ENCODE results near the gene TEF.
A peak's percentile ranks its signal among the peaks of the same experiment; 100 is the strongest.
"Not testable (repeated sequence)": the region's sequence is repeated elsewhere in the genome, so short reads cannot be mapped to it uniquely, and the experiment has no call there.

TEF gene

DNA sequence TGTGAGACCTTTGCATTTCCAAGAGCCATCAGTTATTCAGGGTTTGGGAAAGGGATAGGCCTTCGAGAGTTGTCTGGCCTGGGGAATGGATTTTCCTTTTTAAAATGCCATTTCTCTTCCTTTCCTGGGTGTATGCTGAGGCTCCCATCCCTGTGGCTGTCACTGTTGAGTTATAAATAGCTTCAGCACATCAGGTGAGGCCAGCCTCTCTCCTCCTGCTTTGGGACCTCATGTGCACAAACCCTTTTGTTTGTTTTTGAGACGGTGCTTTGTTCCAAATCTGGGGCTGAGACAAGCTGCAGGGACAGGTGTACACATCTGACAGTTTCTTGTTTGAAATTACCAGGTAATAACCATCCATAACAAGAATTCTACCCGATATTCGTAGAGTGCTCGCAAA is 1.3 kb downstream of the TEF start:
- no peak for DNase-seq

DNA sequence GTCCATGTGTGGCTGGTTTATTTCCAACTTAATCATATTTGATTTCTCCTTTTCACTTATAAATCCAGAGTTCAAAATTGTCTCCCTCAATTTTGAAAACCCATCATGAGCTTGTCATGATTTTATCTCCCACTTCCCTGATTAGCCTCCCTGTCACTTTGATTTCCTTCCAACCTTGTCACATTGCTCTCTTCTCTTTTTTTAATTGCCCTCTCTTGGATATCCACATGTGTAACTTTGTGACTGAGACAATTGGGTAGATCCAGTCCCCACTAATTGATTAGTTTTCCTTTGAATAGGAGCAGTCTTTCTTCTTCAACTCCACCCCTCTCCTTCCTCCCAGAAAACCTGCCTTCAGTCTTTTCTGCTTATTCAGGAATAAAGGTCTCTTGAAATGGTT is 2.4 kb downstream of the TEF start:
- no peak for DNase-seq

DNA sequence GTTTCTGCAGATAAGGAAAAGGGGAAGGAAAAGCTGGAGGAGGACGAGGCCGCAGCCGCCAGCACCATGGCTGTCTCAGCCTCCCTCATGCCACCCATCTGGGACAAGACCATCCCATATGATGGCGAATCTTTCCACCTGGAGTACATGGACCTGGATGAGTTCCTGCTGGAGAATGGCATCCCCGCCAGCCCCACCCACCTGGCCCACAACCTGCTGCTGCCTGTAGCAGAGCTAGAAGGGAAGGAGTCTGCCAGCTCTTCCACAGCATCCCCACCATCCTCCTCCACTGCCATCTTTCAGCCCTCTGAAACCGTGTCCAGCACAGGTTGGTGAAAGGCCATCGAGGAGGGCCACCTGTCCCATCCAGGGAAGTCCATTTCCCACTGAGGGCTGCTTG is 5.6 kb downstream of the TEF start:
- no peak for DNase-seq

DNA sequence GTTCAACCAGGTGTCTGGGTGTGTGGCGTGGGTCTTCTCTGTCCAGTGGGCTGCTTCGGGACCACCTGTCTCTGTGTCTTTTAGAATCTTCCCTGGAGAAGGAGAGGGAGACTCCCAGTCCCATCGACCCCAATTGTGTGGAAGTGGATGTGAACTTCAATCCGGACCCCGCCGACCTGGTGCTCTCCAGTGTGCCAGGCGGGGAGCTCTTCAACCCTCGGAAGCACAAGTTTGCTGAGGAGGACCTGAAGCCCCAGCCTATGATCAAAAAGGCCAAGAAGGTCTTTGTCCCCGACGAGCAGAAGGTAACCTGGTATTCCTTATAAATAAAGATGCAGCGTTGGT is 12.2 kb downstream of the TEF start:
- DNase-seq, result no peak

DNA sequence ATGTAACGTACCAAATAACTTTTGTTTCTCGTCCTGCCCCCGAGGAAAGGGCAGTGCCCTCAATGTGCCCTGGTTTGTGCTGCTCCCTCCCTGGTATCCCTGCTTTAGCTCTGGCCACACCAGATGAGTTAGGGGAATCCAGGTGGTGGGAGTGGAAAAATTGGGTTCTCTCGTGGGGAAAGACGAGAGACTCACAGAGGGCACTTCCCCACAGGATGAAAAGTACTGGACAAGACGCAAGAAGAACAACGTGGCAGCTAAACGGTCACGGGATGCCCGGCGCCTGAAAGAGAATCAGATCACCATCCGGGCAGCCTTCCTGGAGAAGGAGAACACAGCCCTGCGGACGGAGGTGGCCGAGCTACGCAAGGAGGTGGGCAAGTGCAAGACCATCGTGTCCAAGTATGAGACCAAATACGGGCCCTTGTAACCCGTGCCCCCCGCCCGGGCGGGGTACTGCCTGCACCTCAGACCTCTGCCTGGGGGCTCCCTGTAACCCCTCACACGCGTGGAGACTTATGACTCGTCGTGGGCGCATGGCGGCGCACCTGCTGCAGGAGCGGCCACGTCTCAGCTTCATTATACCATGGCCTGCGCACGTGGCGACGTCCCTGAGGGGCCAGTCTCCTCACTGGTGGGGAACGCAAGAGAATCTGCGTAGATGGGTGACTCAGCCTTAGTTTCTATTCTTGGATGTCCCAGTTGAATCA is 13.9 kb downstream of the TEF start:
- DNase-seq, result no peak

DNA sequence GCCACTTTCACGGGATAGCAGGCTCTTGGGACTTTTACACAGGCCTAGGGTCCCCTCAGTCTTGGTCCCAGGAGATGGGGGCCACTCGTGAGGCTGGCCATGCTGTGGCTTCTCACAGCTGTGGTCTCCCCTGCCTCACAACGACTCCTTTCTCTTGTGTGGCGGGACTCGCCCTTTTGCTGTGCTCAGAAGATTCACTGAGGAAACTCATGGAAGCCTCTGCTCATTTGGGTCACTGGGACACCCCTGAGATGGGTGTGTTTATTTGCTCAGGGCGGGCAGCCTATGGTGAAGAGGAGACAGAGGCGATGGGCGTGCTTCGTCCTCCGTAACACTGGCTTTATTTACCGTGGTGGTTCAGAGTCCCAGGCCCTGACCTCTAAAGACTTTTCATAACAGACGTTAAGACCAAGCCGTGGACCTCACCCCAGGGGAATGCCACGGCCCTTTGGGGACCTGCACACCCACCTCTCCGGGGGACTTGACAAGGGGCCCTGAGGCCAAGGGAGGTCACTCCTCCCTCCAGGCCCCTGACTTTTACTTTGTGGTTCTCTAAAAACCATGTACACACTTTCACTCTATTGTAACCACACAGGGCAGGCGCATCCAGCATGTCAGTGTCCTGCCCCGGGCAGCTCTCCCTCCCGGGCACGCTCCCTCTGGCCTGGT is 15.5 kb downstream of the TEF start:
- no peak for DNase-seq

DNA sequence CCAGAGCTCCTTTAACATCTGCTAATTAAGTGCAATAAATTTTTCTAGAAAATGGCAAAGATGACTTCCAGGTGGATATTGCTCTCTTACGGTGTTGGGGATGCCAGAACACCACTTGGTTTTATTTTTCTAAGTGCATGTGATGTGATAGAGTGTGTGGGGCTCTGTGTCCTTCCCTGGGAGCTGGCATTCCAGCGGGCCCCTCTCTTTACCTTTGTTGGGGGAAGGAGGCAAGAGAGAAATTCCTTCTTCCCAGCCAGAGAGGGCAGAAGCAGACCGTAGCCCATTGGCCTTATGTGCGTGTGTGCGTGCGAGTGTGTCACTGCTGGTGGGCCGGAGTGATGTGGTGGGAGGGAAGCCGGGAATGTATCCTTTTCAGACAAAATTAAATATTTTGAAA is 17.2 kb downstream of the TEF start:
- no peak for DNase-seq

DNA sequence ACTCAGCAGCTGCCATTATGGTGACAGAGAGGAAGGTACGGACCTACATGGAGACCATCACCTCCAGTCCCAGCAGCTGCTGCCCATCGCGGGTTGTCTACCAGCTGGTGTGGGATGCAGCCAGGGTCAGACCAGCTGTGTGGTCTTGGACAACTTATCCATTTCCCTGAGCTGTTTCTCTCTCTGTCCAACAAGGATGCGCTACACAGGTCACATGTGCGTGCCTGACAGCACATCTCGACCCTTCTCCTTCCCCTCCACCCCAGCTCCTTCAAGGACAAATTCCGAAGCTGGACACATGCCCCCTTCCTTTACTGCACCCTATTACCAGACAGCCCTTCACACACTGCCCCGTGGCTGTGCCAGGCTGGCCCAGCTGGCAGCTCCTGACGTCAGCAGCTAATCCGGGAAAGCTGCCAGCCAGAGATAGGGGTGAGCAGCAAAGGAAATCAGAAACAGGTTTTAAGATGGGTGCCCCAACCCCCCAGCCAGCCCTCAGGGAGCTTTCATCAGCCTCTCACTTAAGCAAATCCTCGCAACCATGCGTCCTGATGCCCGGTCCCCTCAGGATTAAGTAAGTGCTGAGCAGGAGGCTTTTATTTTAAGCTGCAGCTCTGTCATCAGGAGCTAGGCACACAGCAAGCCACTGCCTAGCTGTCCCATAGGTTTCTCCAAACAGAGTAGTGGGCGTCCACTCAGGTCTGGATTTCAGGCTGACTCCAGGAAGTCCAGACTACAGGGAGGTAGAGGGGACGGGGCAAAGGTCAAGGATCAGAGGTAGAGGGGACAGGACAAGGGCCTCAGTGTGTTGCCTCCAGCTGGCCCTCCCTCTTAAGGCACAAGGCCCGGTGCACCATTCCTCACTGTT is 20.3 kb downstream of the TEF start:
- DNase-seq, result no peak

DNA sequence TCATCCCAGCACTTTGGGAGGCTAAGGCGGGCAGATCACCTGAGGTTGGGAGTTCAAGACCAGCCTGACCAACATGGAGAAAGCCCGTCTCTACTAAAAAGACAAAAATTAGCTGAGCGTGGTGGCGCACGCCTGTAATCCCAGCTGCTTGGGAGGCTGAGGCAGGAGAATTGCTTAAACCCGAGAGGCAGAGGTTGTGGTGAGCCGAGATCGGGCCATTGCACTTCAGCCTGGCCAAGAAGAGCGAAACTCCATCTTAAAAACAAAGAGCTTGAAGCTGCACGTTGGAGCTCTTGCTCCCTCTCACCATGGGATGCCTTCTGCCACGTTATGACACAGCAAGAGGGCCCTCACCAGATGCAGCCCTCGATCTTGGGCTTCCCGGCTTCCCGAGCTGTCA is 21.1 kb downstream of the TEF start:
- DNase-seq, result not testable (repeated sequence)

DNA sequence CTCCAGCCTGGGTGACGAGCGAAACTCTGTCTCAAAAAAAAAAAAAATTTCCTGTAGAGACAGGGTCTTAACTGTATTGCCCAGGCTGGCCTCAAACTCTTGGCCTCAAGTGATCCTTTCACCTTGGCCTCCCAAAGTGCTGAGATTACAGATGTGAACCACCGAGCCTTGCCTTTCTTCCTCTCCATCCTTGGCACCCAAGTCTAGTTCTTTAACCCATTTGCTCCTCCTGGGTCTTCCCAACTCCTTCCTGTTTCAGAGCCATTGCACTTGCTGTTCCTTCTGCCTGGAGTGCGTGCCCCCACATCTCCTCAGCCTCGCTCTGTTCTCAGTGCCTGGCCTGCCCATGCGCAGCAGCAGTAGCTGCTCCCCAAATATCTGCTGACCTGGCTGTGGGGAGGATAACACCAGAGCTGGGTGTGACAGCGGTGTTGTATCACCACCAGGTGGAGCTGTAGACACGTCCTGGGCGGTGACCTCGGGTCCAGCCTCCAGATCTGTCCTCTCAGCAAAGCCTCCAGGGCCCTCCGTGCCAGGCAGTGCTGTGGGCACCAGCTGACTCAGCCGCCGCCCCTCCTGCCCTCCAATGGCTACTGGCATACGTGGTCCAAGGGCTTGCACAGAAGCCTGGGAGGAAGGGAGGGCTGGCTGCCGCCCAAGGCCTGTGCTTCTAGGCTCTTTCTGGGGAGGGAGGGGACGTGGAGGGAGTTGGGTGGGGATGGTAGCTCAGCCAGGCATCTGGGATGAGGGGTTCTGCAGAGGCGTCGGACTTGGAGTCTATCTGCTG is 22.0 kb downstream of the TEF start:
- peak; percentile 25 for DNase-seq

DNA sequence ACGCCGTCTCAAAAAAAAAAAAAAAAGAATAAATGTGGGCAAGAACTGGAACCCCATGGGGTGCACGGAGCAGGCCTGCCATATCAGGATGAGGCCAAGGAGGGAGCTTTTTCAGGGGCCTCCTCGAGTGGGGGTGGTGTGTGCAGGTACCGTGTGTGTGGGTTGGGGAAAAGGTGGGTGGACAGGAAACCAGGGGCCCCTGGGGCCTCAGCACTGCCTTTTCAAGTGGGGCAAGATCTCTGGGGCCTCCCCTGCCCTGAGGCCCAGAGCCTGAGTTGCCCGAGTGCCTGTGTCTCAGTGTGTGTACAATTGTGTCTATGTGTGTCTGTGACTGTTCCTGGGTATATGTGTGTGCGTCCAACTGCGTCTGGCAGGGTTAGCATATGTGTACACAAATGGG is 23.8 kb downstream of the TEF start:
- no peak for DNase-seq

DNA sequence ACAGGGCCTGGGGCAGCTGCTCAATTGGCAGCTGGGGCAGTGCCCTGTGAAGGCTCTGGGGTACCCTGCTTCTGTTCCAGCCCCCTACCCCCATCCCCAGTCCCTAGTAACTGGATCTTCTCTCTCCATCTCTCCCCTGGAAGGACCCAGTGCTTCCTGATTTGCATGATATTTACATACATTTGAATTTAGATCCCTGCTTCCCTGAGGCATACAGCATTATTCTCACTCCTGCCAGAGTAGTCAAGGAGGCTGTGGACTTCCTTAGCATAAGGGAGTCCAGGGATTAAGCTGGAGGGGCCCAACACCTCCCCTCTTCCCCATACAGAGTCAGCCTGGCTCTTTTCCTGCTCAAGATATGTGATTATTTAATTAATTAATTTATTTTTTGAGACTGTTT is 24.7 kb downstream of the TEF start:
- no peak for DNase-seq

DNA sequence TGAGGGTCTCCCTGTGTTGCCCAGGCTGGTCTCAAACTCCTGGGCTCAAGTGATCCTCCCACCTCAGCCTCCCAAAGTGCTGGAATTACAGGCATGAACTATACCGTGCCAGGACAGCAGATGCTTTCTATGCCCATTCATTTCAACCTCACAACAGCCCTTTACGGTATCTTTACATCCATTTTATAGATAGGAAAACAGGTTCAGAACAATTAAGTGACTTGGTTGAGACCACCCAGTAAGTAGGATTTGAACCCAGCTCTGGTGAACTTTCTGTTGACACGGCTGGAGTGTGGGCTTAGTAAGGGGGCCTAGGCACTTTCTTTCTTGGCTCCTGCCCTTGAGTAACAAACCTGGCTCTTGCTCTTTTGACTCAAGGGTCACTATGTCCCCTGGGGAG is 25.7 kb downstream of the TEF start:
- DNase-seq, result no peak

DNA sequence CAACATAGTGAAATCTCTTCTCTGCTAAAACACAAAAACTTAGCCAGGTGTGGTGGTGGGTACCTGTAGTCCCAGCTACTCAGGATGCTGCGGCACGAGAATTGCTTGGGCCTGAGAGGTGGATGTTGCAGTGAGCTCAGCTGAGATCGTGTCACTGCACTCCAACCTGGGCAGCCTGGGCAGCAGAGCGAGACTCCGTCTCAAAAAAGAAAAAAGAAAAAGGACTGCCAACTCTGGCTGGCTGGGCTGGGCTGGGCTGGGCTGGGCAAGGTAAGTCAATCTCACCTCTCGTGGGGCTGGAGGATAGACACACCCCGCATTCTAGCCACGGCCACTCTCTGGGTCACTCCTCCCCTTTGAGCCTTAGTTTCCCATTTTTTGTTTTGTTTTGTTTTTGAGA is 26.9 kb downstream of the TEF start:
- DNase-seq, result no peak

DNA sequence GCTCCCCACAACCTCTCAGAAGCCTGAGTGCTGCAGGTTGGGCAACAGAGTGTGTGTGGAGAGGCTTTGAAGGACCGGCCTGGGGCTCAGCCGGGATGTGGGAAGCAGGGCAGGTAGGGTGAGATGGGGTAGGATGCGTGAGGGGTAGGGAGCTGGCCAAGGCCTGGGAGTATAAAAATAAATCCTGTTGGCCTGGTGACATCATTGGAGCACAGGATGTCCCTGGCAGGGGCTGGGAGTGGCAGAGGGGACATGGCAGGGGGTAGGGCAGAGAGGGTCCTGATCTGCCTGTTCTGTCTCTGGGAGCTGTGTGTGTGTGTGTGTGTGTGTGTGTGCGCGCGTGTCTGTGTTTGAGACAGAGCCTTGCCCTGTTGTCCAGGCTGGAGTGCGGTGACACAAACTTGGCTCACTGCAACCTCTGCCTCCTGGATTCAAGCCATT is 28.6 kb downstream of the TEF start:
- no peak for DNase-seq

DNA sequence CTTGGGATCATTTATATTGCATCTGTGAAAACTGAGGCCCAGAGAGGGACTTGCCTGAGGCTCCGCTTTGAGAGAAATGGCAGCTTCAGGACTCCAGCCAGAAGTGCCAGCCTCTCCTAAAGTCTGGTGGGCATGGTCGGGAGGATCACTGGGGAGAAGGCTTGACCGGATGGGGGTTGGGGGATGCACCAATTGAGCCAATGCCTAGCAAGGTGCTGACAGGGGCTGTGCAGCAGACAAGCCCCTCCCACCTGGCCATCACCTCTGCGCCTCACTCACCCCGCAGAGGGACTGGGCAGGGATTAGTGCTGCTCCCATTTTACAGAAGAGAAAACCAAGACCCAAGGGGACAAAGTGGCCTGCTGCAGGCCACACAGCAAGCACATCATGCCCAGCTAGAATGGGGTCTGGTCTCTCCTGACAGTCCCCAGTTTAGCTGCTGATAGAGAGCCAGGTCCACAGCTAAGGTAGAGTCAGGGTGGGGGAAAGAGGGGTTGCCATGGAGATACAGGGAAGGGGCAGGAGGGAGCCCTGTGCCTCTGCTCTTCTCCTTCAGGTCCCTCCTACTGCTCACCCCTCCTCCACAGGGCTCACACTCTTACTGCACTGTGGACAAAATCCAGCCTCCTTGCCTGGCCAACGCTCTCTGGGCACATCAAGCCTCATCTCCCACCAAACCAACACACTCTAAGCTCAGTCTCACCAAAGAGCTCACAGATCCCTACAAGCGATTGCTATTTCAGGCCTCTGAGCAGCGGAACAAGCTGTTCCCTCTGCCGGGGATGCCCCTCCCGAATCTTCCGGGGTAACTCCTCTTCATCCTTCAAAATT is 29.5 kb downstream of the TEF start:
- no peak for DNase-seq

DNA sequence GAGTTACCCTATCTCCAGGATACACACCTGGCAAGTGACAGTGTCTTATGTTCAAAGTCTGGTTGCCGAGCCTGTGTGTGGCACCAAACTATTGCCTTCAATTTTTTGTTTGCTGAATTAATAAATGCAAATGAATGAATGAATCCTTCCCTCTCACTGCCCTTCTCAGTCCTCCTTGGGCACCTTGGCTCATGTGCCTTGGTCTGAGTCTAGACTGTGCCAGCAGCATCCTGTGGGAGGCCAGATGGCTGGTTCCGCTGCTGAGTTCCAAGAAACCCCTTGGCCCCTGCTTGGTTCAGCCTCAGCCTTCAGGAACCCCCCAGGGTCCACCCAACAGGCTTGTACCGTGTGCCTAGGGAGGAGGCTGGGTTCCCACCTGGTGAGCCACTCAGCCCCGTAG is 33.8 kb downstream of the TEF start:
- no peak for DNase-seq

DNA sequence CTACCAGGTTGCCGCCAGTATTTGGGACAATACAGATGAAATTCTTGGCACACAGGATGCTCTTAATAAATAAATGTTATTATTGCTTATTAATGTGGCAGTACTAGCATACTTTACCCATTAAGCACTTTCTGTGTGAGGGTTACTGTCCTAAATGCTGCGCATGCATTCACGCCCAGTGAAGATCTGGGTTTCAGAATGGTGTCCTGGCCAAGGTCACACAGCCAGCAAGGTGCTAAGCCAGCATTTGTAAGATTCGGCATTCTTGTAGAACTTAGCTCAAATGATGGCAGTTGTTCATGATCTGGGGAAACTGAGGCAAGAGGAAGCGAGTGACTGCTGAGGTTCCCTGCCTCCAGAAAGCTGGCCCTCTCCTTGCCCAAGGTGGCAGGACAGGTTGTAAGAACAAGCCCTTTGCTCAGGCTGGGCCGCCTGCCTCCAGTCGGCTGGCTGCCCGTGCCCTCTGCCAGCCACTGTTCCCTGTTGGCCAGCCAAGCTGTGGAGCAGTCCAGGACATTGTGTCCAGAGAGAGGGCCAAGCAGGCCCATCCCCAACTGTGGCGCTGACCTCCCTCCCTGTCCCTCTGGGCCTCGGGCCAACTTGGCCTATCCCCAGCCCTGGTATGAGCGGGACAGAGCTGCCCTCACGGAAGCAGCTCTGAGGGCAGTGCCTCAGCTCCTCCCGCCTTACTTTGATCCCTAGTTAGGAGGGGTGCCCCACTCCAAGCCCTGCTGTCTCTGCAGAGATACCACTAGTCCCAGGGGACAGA is 36.1 kb downstream of the TEF start:
- DNase-seq, result no peak

DNA sequence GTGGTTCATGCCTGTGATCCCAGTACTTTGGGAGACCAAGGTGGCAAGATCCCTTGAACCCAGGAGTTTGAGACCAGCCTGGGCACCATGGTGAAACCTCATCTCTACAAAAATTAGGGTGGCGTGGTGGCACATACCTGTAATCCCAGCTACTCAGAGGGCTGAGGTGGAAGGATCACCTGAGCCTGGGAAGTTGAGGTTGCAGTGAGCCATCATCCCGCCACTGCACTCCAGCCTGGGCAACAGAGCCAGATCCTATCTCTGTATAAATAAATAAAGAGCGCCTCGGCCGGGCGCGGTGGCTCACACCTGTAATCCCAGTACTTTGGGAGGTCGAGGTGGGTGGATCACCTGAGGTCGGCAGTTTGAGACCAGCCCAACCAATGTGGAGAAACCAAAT is 37.0 kb downstream of the TEF start:
- DNase-seq, result no peak

DNA sequence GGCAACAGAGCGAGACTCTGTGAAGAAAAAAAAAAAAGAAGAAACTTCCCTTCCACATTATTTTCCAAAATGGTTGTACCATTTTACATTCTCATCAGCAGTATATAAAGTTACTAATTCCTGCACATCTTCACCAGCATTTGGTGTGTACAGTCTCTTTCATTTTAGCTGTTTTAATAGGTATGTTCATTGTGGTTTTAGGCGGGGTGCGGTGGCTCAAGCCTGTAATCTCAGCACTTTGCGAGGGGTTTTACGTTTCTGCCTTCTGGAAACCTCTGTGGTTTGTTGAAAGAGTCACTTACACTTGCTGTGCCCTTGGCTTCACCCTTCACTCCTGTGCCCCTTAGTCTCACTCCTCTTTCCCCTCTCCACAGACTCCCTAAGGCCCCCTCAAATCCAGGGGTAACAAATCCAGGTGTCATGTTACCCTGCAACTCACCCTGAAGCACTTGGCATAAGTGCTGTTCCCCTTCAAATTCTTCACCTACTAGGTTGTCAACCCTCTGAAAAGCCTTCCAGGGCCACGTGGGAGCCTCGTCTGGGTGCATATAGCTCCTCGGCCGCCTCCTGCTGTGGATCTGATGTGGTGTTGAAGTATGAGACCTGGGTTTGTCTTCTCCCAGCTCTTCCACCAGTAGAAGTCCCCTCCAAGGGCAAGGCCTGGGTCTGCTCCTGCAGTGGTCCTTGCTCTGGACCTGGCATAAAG is 44.1 kb downstream of the TEF start:
- DNase-seq, result no peak
